Glutamatergic neuron (in vitro differentiated cells): ENCODE data around the gene CCDC146. TPM values are rescaled to one million over a fixed set of nuclear protein-coding genes. Genes with fewer than 3 reads are reported as not detected.

ENCODE experiments used
- DNase-seq: peaks from one replicate; pipeline ENCODE4 v3.0.0; 2022
- H3K27ac Mint-ChIP-seq: one replicate; pipeline ENCODE4 v1.8.0; 2020; ENCODE audit warnings: mild to moderate bottlenecking, mixed read lengths, inconsistent platforms; ENCODE audit not compliant: unreplicated experiment
- H3K27me3 Mint-ChIP-seq: one replicate; pipeline ENCODE4 v1.8.0; 2020; ENCODE audit warnings: mild to moderate bottlenecking, moderate library complexity, mixed read lengths, inconsistent platforms; ENCODE audit not compliant: unreplicated experiment
- H3K36me3 Mint-ChIP-seq: one replicate; pipeline ENCODE4 v1.8.0; 2020; ENCODE audit warnings: mild to moderate bottlenecking, mixed read lengths, inconsistent platforms; ENCODE audit not compliant: unreplicated experiment
- H3K4me1 Mint-ChIP-seq: one replicate; pipeline ENCODE4 v1.8.0; 2020; ENCODE audit warnings: mild to moderate bottlenecking, low read depth, mixed read lengths, inconsistent platforms; ENCODE audit not compliant: unreplicated experiment
- H3K4me3 Mint-ChIP-seq: one replicate; pipeline ENCODE4 v1.8.0; 2020; ENCODE audit warnings: mild to moderate bottlenecking, mixed read lengths, inconsistent platforms; ENCODE audit not compliant: unreplicated experiment
- H3K9me3 Mint-ChIP-seq: one replicate; pipeline ENCODE4 v1.8.0; 2020; ENCODE audit warnings: mild to moderate bottlenecking, moderate library complexity, mixed read lengths, inconsistent platforms; ENCODE audit not compliant: unreplicated experiment
- CTCF ChIP-seq: fragments of 200-600 bp; sonication (generic); IDR thresholded peaks from one replicate; pipeline ENCODE4 v1.5.0; 2021; ENCODE audit not compliant: partially characterized antibody, unreplicated experiment
- total RNA-seq: library from RNA; stranded (reverse); fragmentation: NEBNext Ultra II Directional; extraction: Animal tissue kit (Norgen Biotek cat#: 25700); gene quantifications from one replicate; pipeline ENCODE4 v1.2.1, GENCODE V29; 2021; ENCODE audit not compliant: unreplicated experiment

Gene CCDC146
- total RNA-seq, 1 donor from 2014 or later, result 3.7 TPM

- no peaks in the 10 kb centered on the region for H3K9me3 Mint-ChIP-seq
- H3K27me3 Mint-ChIP-seq, result peaks cover 2% of the 10 kb centered on the region
- no peaks in the 10 kb centered on the region for H3K4me1 Mint-ChIP-seq
- no peak overlapping the region for H3K4me3 Mint-ChIP-seq
- H3K36me3 Mint-ChIP-seq, result no peaks in the 10 kb centered on the region
- TF ChIP-seq CTCF, result no peak
- H3K27ac Mint-ChIP-seq, result no peak overlapping the region
- DNase-seq, result no peak
Measured at GRCh38 chr7:77284005-77284404, 161.6 kb downstream of the CCDC146 start.

- no peak for TF ChIP-seq CTCF
- Mint-ChIP-seq H3K4me3 (no peak overlapping the region), H3K4me1 (no peaks in the 10 kb centered on the region), H3K27ac (no peak overlapping the region), H3K27me3 (peaks cover 2% of the 10 kb centered on the region), H3K36me3 (no peaks in the 10 kb centered on the region), H3K9me3 (peaks cover 3% of the 10 kb centered on the region)
- no peak for DNase-seq
Measured at GRCh38 chr7:77284616-77285015, 162.2 kb downstream of the CCDC146 start.

- Mint-ChIP-seq H3K27ac (no peak overlapping the region), H3K9me3 (peaks cover 3% of the 10 kb centered on the region), H3K36me3 (no peaks in the 10 kb centered on the region), H3K27me3 (peaks cover 2% of the 10 kb centered on the region), H3K4me1 (no peaks in the 10 kb centered on the region), H3K4me3 (no peak overlapping the region)
- no peak for TF ChIP-seq CTCF
- DNase-seq, result no peak
Measured at GRCh38 chr7:77288676-77289320, 166.4 kb downstream of the CCDC146 start.

- Mint-ChIP-seq H3K4me3 (no peak overlapping the region), H3K36me3 (no peaks in the 10 kb centered on the region), H3K4me1 (no peaks in the 10 kb centered on the region), H3K27me3 (peaks cover 2% of the 10 kb centered on the region), H3K9me3 (peaks cover 3% of the 10 kb centered on the region), H3K27ac (no peak overlapping the region)
- no peak for DNase-seq
- no peak for TF ChIP-seq CTCF
Measured at GRCh38 chr7:77289387-77289786, 167.0 kb downstream of the CCDC146 start.

GRCh38 chr7:77290425-77290824 lies 168.0 kb downstream of the CCDC146 start:
- H3K27me3 Mint-ChIP-seq, result peaks cover 2% of the 10 kb centered on the region
- no peak for DNase-seq
- no peak overlapping the region for H3K27ac Mint-ChIP-seq
- no peaks in the 10 kb centered on the region for H3K4me1 Mint-ChIP-seq
- H3K36me3 Mint-ChIP-seq, result no peaks in the 10 kb centered on the region
- H3K9me3 Mint-ChIP-seq, result peaks cover 3% of the 10 kb centered on the region
- TF ChIP-seq CTCF, result no peak
- no peak overlapping the region for H3K4me3 Mint-ChIP-seq
